ENCODE measurements around the gene SIM2.

SIM2 gene

DNA sequence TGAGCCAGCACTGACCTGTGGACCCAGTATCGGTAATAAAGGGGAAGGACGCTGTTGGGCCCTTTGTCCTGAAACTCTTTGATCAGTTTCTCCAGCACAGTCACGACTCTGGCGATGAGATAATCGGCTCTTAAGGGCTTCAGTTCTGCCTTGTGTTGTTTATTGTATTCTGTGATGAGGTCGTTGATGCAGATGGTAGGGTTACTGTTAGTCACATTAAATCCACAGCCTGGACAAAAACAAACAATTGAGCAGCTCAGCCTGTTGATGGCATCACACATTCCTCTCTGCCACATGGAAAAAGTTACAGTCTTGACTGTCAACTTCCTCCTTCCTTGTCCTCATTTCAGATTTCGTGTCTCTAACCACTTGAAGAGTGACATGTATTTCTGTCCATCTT is 57.6 kb downstream of the SIM2 start:
- H3K4me1 ChIP-seq (ENCODE audit: insufficient read depth, low read length): peaks cover 20% of the 10 kb centered on the region
- no peaks in the 10 kb centered on the region for H3K36me3 ChIP-seq (ENCODE audit: insufficient read depth, low read length)
- no peak overlapping the region for H3K9ac ChIP-seq (ENCODE audit: low read depth, low read length)
- H3K9me3 ChIP-seq (ENCODE audit: control insufficient read depth, insufficient read depth, low read length): no peaks in the 10 kb centered on the region

DNA sequence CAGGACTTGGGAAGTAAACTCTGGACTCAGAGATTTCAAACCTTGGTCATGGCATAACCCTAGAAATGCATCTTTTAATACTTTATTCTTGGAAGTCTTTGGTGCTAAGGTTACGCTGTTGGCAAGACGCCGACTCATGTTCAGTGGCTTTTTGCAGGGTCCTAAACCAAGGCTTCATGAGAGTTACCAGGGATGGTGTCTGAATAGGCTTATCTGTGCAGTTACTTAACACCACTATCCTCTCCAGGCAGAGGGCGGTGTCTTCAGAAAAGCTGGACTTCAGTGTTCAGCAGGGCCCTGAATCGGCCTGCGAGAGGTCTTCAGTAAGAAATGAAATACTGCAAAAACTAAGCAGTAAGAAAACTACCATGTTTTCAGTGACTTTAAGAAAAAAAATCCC is 58.3 kb downstream of the SIM2 start:
- no peak overlapping the region for H3K9ac ChIP-seq (ENCODE audit: low read depth, low read length)
- H3K4me1 ChIP-seq (ENCODE audit: insufficient read depth, low read length): peaks cover 13% of the 10 kb centered on the region
- H3K9me3 ChIP-seq (ENCODE audit: control insufficient read depth, insufficient read depth, low read length): no peaks in the 10 kb centered on the region
- no peaks in the 10 kb centered on the region for H3K36me3 ChIP-seq (ENCODE audit: insufficient read depth, low read length)

- H3K36me3 ChIP-seq (ENCODE audit: insufficient read depth, low read length): no peaks in the 10 kb centered on the region
- no peaks in the 10 kb centered on the region for H3K9me3 ChIP-seq (ENCODE audit: control insufficient read depth, insufficient read depth, low read length)
- peaks cover 12% of the 10 kb centered on the region for H3K4me1 ChIP-seq (ENCODE audit: insufficient read depth, low read length)
- no peak overlapping the region for H3K9ac ChIP-seq (ENCODE audit: low read depth, low read length)
These were observed 60.6 kb downstream of the SIM2 start for GRCh38 chr21:36759348-36760083.

- no peaks in the 10 kb centered on the region for H3K36me3 ChIP-seq (ENCODE audit: insufficient read depth, low read length)
- H3K4me1 ChIP-seq (ENCODE audit: insufficient read depth, low read length): peaks cover 9% of the 10 kb centered on the region
- no peak overlapping the region for H3K9ac ChIP-seq (ENCODE audit: low read depth, low read length)
- no peaks in the 10 kb centered on the region for H3K9me3 ChIP-seq (ENCODE audit: control insufficient read depth, insufficient read depth, low read length)
These were observed 62.8 kb downstream of the SIM2 start for GRCh38 chr21:36761685-36762084.

GRCh38 chr21:36762642-36763041 is 63.7 kb downstream of the SIM2 start:
- no peak overlapping the region for H3K9ac ChIP-seq (ENCODE audit: low read depth, low read length)
- H3K4me1 ChIP-seq (ENCODE audit: insufficient read depth, low read length): no peaks in the 10 kb centered on the region; the same call in 1 of the 2 replicates
- no peaks in the 10 kb centered on the region for H3K9me3 ChIP-seq (ENCODE audit: control insufficient read depth, insufficient read depth, low read length)
- no peaks in the 10 kb centered on the region for H3K36me3 ChIP-seq (ENCODE audit: insufficient read depth, low read length)

GRCh38 chr21:36763305-36763704 is 64.4 kb downstream of the SIM2 start:
- no peaks in the 10 kb centered on the region for H3K4me1 ChIP-seq (ENCODE audit: insufficient read depth, low read length)
- H3K9ac ChIP-seq (ENCODE audit: low read depth, low read length): no peak overlapping the region
- no peaks in the 10 kb centered on the region for H3K9me3 ChIP-seq (ENCODE audit: control insufficient read depth, insufficient read depth, low read length)
- H3K36me3 ChIP-seq (ENCODE audit: insufficient read depth, low read length): no peaks in the 10 kb centered on the region

- no peaks in the 10 kb centered on the region for H3K9me3 ChIP-seq (ENCODE audit: control insufficient read depth, insufficient read depth, low read length)
- H3K4me1 ChIP-seq (ENCODE audit: insufficient read depth, low read length): no peaks in the 10 kb centered on the region
- no peak overlapping the region for H3K9ac ChIP-seq (ENCODE audit: low read depth, low read length)
- H3K36me3 ChIP-seq (ENCODE audit: insufficient read depth, low read length): no peaks in the 10 kb centered on the region
These were observed 66.3 kb downstream of the SIM2 start for GRCh38 chr21:36765229-36765628.

DNA sequence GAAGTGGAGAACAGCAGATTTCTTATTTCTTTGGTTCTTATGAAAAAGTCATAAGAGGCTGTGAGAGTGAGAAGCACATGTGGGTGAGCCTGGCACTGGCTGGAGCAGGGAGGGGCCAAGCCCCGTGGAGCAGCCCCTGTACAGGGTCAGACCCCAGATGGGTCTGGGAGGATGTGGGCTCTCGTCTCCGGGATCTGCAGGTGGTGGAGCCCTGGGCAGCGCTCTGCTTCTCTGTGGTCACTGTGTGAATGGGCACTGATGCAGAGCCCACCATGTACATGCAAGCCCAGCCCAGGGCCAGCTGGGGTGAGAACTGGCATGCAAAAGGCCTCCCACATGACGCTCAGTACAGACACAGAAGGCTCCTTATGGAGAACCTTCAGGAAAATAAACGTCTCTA is 67.6 kb downstream of the SIM2 start:
- no peaks in the 10 kb centered on the region for H3K9me3 ChIP-seq (ENCODE audit: control insufficient read depth, insufficient read depth, low read length)
- no peak overlapping the region for H3K9ac ChIP-seq (ENCODE audit: low read depth, low read length)
- no peaks in the 10 kb centered on the region for H3K4me1 ChIP-seq (ENCODE audit: insufficient read depth, low read length)
- no peaks in the 10 kb centered on the region for H3K36me3 ChIP-seq (ENCODE audit: insufficient read depth, low read length)

- no peak overlapping the region for H3K9ac ChIP-seq (ENCODE audit: low read depth, low read length)
- H3K9me3 ChIP-seq (ENCODE audit: control insufficient read depth, insufficient read depth, low read length): no peaks in the 10 kb centered on the region
- H3K4me1 ChIP-seq (ENCODE audit: insufficient read depth, low read length): no peaks in the 10 kb centered on the region
- H3K36me3 ChIP-seq (ENCODE audit: insufficient read depth, low read length): no peaks in the 10 kb centered on the region
These were observed 68.2 kb downstream of the SIM2 start for GRCh38 chr21:36767096-36767495.

- H3K9ac ChIP-seq (ENCODE audit: low read depth, low read length): no peak overlapping the region
- no peaks in the 10 kb centered on the region for H3K9me3 ChIP-seq (ENCODE audit: control insufficient read depth, insufficient read depth, low read length)
These were observed 69.6 kb downstream of the SIM2 start for GRCh38 chr21:36768496-36768895.

DNA sequence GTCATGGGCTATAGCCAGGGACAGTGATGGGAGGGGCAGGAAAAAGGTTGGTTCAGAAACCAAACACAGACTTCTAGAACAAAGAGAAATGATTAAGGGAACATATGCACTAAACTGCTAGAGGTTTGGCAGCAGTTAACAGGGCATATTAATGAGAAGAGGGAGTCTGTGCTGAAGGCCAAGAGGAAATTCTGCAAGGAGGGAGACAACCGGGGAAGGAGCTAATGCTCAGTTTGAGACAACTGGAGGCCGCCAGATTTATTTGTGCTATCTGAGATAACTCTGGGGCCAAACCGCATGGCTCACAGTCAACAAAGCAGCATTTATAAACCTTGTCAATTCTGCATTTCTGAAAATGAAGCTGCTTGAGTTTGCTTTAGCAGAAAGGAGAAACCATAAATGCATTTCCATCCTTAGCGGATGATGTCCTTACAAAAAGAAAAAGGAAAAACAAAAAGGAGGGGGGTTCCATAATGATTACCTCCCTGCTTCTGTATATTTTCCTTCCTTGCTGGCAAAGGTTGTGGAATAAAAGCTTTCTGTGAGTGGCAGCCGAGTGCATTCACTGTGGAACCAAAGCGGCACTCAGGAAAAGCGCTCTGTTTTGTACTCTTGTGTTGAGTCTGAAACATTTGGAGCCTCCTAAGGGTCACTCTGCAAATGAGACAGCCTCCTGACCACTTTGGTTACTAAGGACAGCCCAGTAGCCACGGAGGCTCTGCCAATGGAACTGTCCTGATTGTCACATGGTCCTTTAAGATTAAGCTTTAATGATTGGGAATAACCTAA is 70.3 kb downstream of the SIM2 start:
- H3K9ac ChIP-seq (ENCODE audit: low read depth, low read length): no peak overlapping the region
- no peaks in the 10 kb centered on the region for H3K36me3 ChIP-seq (ENCODE audit: insufficient read depth, low read length)
- no peaks in the 10 kb centered on the region for H3K9me3 ChIP-seq (ENCODE audit: control insufficient read depth, insufficient read depth, low read length)
- no peaks in the 10 kb centered on the region for H3K4me1 ChIP-seq (ENCODE audit: insufficient read depth, low read length)

More at GRCh38 chr21:36768496-36768895, 69.6 kb downstream of the SIM2 start:
- Histone ChIP-seq H3K4me1 (ENCODE audit: insufficient read depth, low read length) (no peaks in the 10 kb centered on the region), H3K36me3 (ENCODE audit: insufficient read depth, low read length) (no peaks in the 10 kb centered on the region)

- H3K9ac ChIP-seq (ENCODE audit: low read depth, low read length): no peak overlapping the region
- no peaks in the 10 kb centered on the region for H3K9me3 ChIP-seq (ENCODE audit: control insufficient read depth, insufficient read depth, low read length)
- no peaks in the 10 kb centered on the region for H3K4me1 ChIP-seq (ENCODE audit: insufficient read depth, low read length)
These were observed 74.2 kb downstream of the SIM2 start for GRCh38 chr21:36773117-36773516.

GRCh38 chr21:36773995-36774394 is 75.1 kb downstream of the SIM2 start:
- no peaks in the 10 kb centered on the region for H3K4me1 ChIP-seq (ENCODE audit: insufficient read depth, low read length)
- H3K9me3 ChIP-seq (ENCODE audit: control insufficient read depth, insufficient read depth, low read length): no peaks in the 10 kb centered on the region
- no peaks in the 10 kb centered on the region for H3K36me3 ChIP-seq (ENCODE audit: insufficient read depth, low read length)
- no peak overlapping the region for H3K9ac ChIP-seq (ENCODE audit: low read depth, low read length)

More at GRCh38 chr21:36773117-36773516, 74.2 kb downstream of the SIM2 start:
- no peaks in the 10 kb centered on the region for H3K36me3 ChIP-seq (ENCODE audit: insufficient read depth, low read length)

GRCh38 chr21:36776981-36777617 is 78.2 kb downstream of the SIM2 start:
- Histone ChIP-seq H3K36me3 (ENCODE audit: insufficient read depth, low read length) (no peaks in the 10 kb centered on the region), H3K9ac (ENCODE audit: low read depth, low read length) (no peak overlapping the region), H3K4me1 (ENCODE audit: insufficient read depth, low read length) (no peaks in the 10 kb centered on the region), H3K9me3 (ENCODE audit: control insufficient read depth, insufficient read depth, low read length) (peaks cover 8% of the 10 kb centered on the region)
